ENCODE data around the gene ADCY1.
"Not testable (repeated sequence)": the region's sequence is repeated elsewhere in the genome, so short reads cannot be mapped to it uniquely, and the experiment has no call there.

The ADCY1 gene

GRCh38 chr7:45709168-45710042 is 135.2 kb downstream of the ADCY1 start:
- DNase-seq (ENCODE audit: low read depth in 1 of 2, low spot score in 1 of 2), result no peak

- DNase-seq (ENCODE audit: low read depth in 1 of 2, low spot score in 1 of 2), result no peak
Measured at GRCh38 chr7:45710271-45711160, 136.3 kb downstream of the ADCY1 start.

GRCh38 chr7:45711161-45711490 is 137.0 kb downstream of the ADCY1 start:
- no peak for DNase-seq (ENCODE audit: low read depth in 1 of 2, low spot score in 1 of 2)

GRCh38 chr7:45712057-45712689 is 138.0 kb downstream of the ADCY1 start:
- DNase-seq (ENCODE audit: low read depth in 1 of 2, low spot score in 1 of 2), result no peak

GRCh38 chr7:45712872-45713668 is 138.9 kb downstream of the ADCY1 start:
- DNase-seq (ENCODE audit: low read depth in 1 of 2, low spot score in 1 of 2), result no peak

GRCh38 chr7:45713669-45714520 is 139.7 kb downstream of the ADCY1 start:
- no peak for DNase-seq (ENCODE audit: low read depth in 1 of 2, low spot score in 1 of 2)

- no peak for DNase-seq (ENCODE audit: low read depth in 1 of 2, low spot score in 1 of 2)
Measured at GRCh38 chr7:45714521-45714820, 140.3 kb downstream of the ADCY1 start.

GRCh38 chr7:45715471-45716352 is 141.5 kb downstream of the ADCY1 start:
- no peak for DNase-seq (ENCODE audit: low read depth in 1 of 2, low spot score in 1 of 2)

GRCh38 chr7:45716380-45717203 is 142.4 kb downstream of the ADCY1 start:
- no peak for DNase-seq (ENCODE audit: low read depth in 1 of 2, low spot score in 1 of 2)

- no peak for DNase-seq (ENCODE audit: low read depth in 1 of 2, low spot score in 1 of 2)
Measured at GRCh38 chr7:45717537-45718235, 143.5 kb downstream of the ADCY1 start.

- no peak for DNase-seq (ENCODE audit: low read depth in 1 of 2, low spot score in 1 of 2)
Measured at GRCh38 chr7:45718464-45719330, 144.5 kb downstream of the ADCY1 start.

GRCh38 chr7:45720989-45721388 is 146.8 kb downstream of the ADCY1 start:
- DNase-seq (ENCODE audit: low read depth in 1 of 2, low spot score in 1 of 2), result no peak

GRCh38 chr7:45721686-45722598 is 147.8 kb downstream of the ADCY1 start:
- no peak for DNase-seq (ENCODE audit: low read depth in 1 of 2, low spot score in 1 of 2)

- not testable (repeated sequence) for DNase-seq (ENCODE audit: low read depth in 1 of 2, low spot score in 1 of 2)
Measured at GRCh38 chr7:45725231-45725630, 151.1 kb downstream of the ADCY1 start.

- DNase-seq (ENCODE audit: low read depth in 1 of 2, low spot score in 1 of 2), result no peak
Measured at GRCh38 chr7:45726883-45727282, 152.7 kb downstream of the ADCY1 start.
